ENCODE measurements around the gene ATP6V1G2. TPM values are rescaled to one million over a fixed set of nuclear protein-coding genes. Genes with fewer than 3 reads are reported as not detected.
A peak's percentile ranks its signal among the peaks of the same experiment; 100 is the strongest.

The ATP6V1G2 gene
- total and polyA plus RNA-seq, 2 of the 8 experiments (the other 6 are each of a cell fraction or from before 2014, with no cell fraction given): 3.0 to 5.7 TPM

- Histone ChIP-seq H4K8ac (ENCODE audit: extremely low read depth, insufficient read depth, low read length) (no peak overlapping the region), H4K5ac (ENCODE audit: insufficient read length, low read depth, low read length) (no peak overlapping the region), H2BK12ac (ENCODE audit: low read depth, low read length) (no peak overlapping the region), H3K79me2 (ENCODE audit: control insufficient read depth in 1 of 2, insufficient read depth in 2 of 2, low read length in 2 of 2) (peaks cover 0 to 33% of the 10 kb centered on the region in 2 experiments; a peak in 2 of 4 replicates), H4K91ac (replicated peaks; ENCODE audit: insufficient read length, low read length) (no peak overlapping the region), H2BK20ac (ENCODE audit: low read length) (no peak overlapping the region), H3K4ac (replicated peaks; ENCODE audit: insufficient read length, low read depth, low read length) (no peak overlapping the region), H2AFZ (ENCODE audit: low read length) (no peak overlapping the region), H2BK15ac (ENCODE audit: low read length) (no peak overlapping the region), H3K36me3 (ENCODE audit: control insufficient read depth in 2 of 4, insufficient read depth in 4 of 4, low read length in 3 of 4) (no peaks in the 10 kb centered on the region), H3K4me1 (replicated peaks in 1 of 4; ENCODE audit: control insufficient read depth in 3 of 4, insufficient read depth in 4 of 4, low read length in 3 of 4) (peaks cover 6 to 17% (median 9%) of the 10 kb centered on the region in 4 experiments), H3K9ac (replicated peaks in 1 of 4; ENCODE audit: extremely low read depth in 1 of 4, low read depth in 3 of 4, low read length in 3 of 4) (peak overlapping the region in 2 of 4 experiments; percentile 8 to 39; a peak in 2 of 7 replicates), H3K4me3 (ENCODE audit: extremely low read depth in 1 of 4, insufficient read depth in 2 of 4, low read depth in 3 of 4, low read length in 4 of 4) (peak overlapping the region; percentile 49 to 75 (median 62)), H3K27me3 (replicated peaks in 1 of 4; ENCODE audit: control insufficient read depth in 3 of 4, extremely low read depth in 1 of 4, insufficient read depth in 3 of 4, low read length in 3 of 4) (peaks cover 0 to 15% (median 9%) of the 10 kb centered on the region in 4 experiments; a peak in 6 of 7 replicates), H3K79me1 (ENCODE audit: low read depth, low read length) (no peaks in the 10 kb centered on the region), H3K14ac (ENCODE audit: insufficient read length) (no peak overlapping the region), H2BK5ac (ENCODE audit: low read depth, low read length) (no peak overlapping the region), H4K20me1 (replicated peaks in 1 of 2; ENCODE audit: control insufficient read depth in 1 of 2, insufficient read depth in 2 of 2, low read length in 2 of 2) (peaks cover 2 to 3% of the 10 kb centered on the region in 2 experiments), H2AK5ac (ENCODE audit: low read depth, low read length) (no peak overlapping the region), H3K23me2 (ENCODE audit: low read depth, low read length) (peaks cover 8% of the 10 kb centered on the region; the same call in 1 of the 2 replicates), H3K4me2 (ENCODE audit: insufficient read depth in 1 of 2, low read depth in 2 of 2, low read length in 2 of 2) (peak overlapping the region; percentile 69 to 83), H3K23ac (ENCODE audit: insufficient read length) (no peak overlapping the region), H3K27ac (ENCODE audit: low read depth, low read length) (no peak overlapping the region), H3K9me3 (ENCODE audit: insufficient read depth in 2 of 2, low read depth in 1 of 2, low read length in 1 of 2) (no peaks in the 10 kb centered on the region), H2BK120ac (replicated peaks; ENCODE audit: low read depth, low read length) (no peak overlapping the region), H3K56ac (replicated peaks; ENCODE audit: insufficient read length, low read depth, low read length) (no peak overlapping the region), H3K18ac (ENCODE audit: extremely low read depth, low read length) (no peak overlapping the region)
- ChIA-PET CTCF (ENCODE audit: partially characterized antibody) (interaction anchor here (0.6 to 1.8 kb wide), 2 partner anchors 98 to 117 kb away, joined by 4 to 5 read pairs; no protein-coding TSS in a partner anchor), POLR2A (ENCODE audit: partially characterized antibody) (interaction anchor here (0.6 to 8.2 kb wide), 10 partner anchors 14 to 204 kb away, joined by 3 to 136 read pairs (median 4); partner anchors contain the start of genes ABHD16A, ATP6V1G2, BAG6 and DDX39B)
- FAIRE-seq (no peak), DNase-seq (ENCODE audit: low read depth in 1 of 2, low spot score in 2 of 2) (peak in 1 of 2 experiments; percentile 72)
- 4% methylated on average over 20 of the region's 21 CpGs; no CpG with 5 or more reads in 1 of the 2 experiments for WGBS, 2 experiments (ENCODE audit: extremely low coverage in 1 of 2, insufficient coverage in 1 of 2, insufficient read length in 1 of 2, insufficient replicate concordance in 2 of 2, low coverage in 1 of 2, low lambda C conversion rate in 2 of 2, missing lambda C conversion rate in 1 of 2)
These were observed 47.7 kb downstream of the ATP6V1G2 start for GRCh38 chr6:31498748-31499147.

All from H1 (cell line).